Smooth muscle cell (in vitro differentiated cells): Measurements from ENCODE around the gene RAD52. TPM values are rescaled to one million over a fixed set of nuclear protein-coding genes. Genes with fewer than 3 reads are reported as not detected.

ENCODE experiments used
- DNase-seq: peaks from one replicate; lab custom pipeline; 2025; ENCODE audit not compliant: unreplicated experiment; lab: John Stamatoyannopoulos, UW
- H2AFZ ChIP-seq: fragments of 200-600 bp; sonication (generic); 2 replicates; pipeline ENCODE4 v1.6.0; 2016; ENCODE audit warnings: antibody characterized with exemption, low read depth, mild to moderate bottlenecking
- H3F3A ChIP-seq: fragments of 200-600 bp; sonication (generic); 2 replicates; pipeline ENCODE4 v1.6.0; 2017; ENCODE audit warnings: antibody characterized with exemption, low read depth
- H3K27ac ChIP-seq: fragments of 200-600 bp; sonication (generic); 2 replicates; pipeline ENCODE4 v1.5.1; 2016; ENCODE audit warnings: low read depth, mild to moderate bottlenecking
- H3K27me3 ChIP-seq: fragments of 200-600 bp; sonication (generic); 2 replicates; pipeline ENCODE4 v1.6.1; 2016; ENCODE audit warnings: low read depth, mild to moderate bottlenecking
- H3K36me3 ChIP-seq: fragments of 200-600 bp; sonication (generic); 2 replicates; pipeline ENCODE4 v1.5.1; 2016; ENCODE audit warnings: low read depth
- H3K4me1 ChIP-seq: fragments of 200-600 bp; sonication (generic); 2 replicates; pipeline ENCODE4 v1.5.1; 2016; ENCODE audit warnings: low read depth
- H3K4me2 ChIP-seq: fragments of 200-600 bp; sonication (generic); 2 replicates; pipeline ENCODE4 v1.6.0; 2016; ENCODE audit warnings: mild to moderate bottlenecking
- H3K4me3 ChIP-seq: fragments of 200-600 bp; sonication (generic); 2 replicates; pipeline ENCODE4 v1.5.1; 2016; ENCODE audit warnings: mild to moderate bottlenecking
- H3K79me2 ChIP-seq: fragments of 200-600 bp; sonication (generic); 2 replicates; pipeline ENCODE4 v1.6.0; 2016; ENCODE audit warnings: low read depth, mild to moderate bottlenecking
- H3K9ac ChIP-seq: fragments of 200-600 bp; sonication (generic); 2 replicates; pipeline ENCODE4 v1.6.0; 2016; ENCODE audit warnings: low read depth
- H3K9me3 ChIP-seq: fragments of 200-600 bp; sonication (generic); replicated peaks from 2 replicates; pipeline ENCODE4 v1.5.1; 2016; ENCODE audit warnings: low read depth
- H4K20me1 ChIP-seq: fragments of 200-600 bp; sonication (generic); 2 replicates; pipeline ENCODE4 v1.6.0; 2016; ENCODE audit warnings: low read depth
- CTCF ChIP-seq: fragments of 200-600 bp; sonication (generic); IDR thresholded peaks from 2 replicates; pipeline ENCODE4 v1.5.1; 2017; ENCODE audit warnings: borderline replicate concordance, mild to moderate bottlenecking, antibody characterized with exemption; ENCODE audit not compliant: insufficient read depth, poor library complexity, severe bottlenecking
- WGBS: methylation state at CpG from one replicate; pipeline ENCODE4 v1.1.7; 2016; ENCODE audit warnings: low lambda C conversion rate; 5-methylcytosine and 5-hydroxymethylcytosine counted together
- polyA plus RNA-seq: library from polyadenylated mRNA; unstranded; fragments of >200 nt; fragmentation: Nextera tagmentation; extraction: Ambion mirVana; gene quantifications from 2 replicates; pipeline ENCODE4 v1.2.1, GENCODE V29; 2016
- total RNA-seq: library from RNA; depleted of rRNA; stranded (reverse); fragments of >200 nt; gene quantifications from 2 replicates; pipeline ENCODE4 v1.2.3, GENCODE V29; 2014

Gene RAD52
- total and polyA plus RNA-seq, 2 experiments from 2014 or later: 2.8 to 15.1 TPM

GRCh38 chr12:931591-931990, 17.9 kb downstream of the RAD52 start:
- no peaks in the 10 kb centered on the region for H3F3A ChIP-seq
- no peak overlapping the region for H3K4me3 ChIP-seq
- H3K27me3 ChIP-seq: no peaks in the 10 kb centered on the region
- DNase-seq: no peak
- no peak for TF ChIP-seq CTCF
- no peaks in the 10 kb centered on the region for H3K79me2 ChIP-seq
- no peaks in the 10 kb centered on the region for H3K4me1 ChIP-seq
- no peak overlapping the region for H3K4me2 ChIP-seq
- H3K36me3 ChIP-seq: peaks cover 6% of the 10 kb centered on the region
- H2AFZ ChIP-seq: no peak overlapping the region
- H3K27ac ChIP-seq: no peak overlapping the region
- WGBS: 80% methylated on average over 4 of the region's 4 CpGs
- H3K9me3 ChIP-seq: no peaks in the 10 kb centered on the region
- H4K20me1 ChIP-seq: peaks cover 5% of the 10 kb centered on the region
- no peak overlapping the region for H3K9ac ChIP-seq

GRCh38 chr12:931060-931459, 18.4 kb downstream of the RAD52 start:
- H3K27me3 ChIP-seq: no peaks in the 10 kb centered on the region
- WGBS: 97% methylated on average over 5 of the region's 5 CpGs
- H3K9ac ChIP-seq: no peak overlapping the region
- TF ChIP-seq CTCF: no peak
- H3K9me3 ChIP-seq: no peaks in the 10 kb centered on the region
- no peak overlapping the region for H3K4me3 ChIP-seq
- DNase-seq: no peak
- H3K27ac ChIP-seq: no peak overlapping the region
- no peaks in the 10 kb centered on the region for H3K79me2 ChIP-seq
- H4K20me1 ChIP-seq: peaks cover 5% of the 10 kb centered on the region
- H3K4me2 ChIP-seq: no peak overlapping the region
- peaks cover 6% of the 10 kb centered on the region for H3K36me3 ChIP-seq
- H3K4me1 ChIP-seq: no peaks in the 10 kb centered on the region
- no peak overlapping the region for H2AFZ ChIP-seq
- no peaks in the 10 kb centered on the region for H3F3A ChIP-seq

GRCh38 chr12:926641-927040, 22.9 kb downstream of the RAD52 start:
- Histone ChIP-seq H3F3A (no peaks in the 10 kb centered on the region), H3K9ac (no peak overlapping the region), H3K79me2 (no peaks in the 10 kb centered on the region), H3K9me3 (no peaks in the 10 kb centered on the region), H3K4me1 (no peaks in the 10 kb centered on the region), H3K27ac (no peak overlapping the region), H3K27me3 (no peaks in the 10 kb centered on the region), H3K36me3 (peaks cover 6% of the 10 kb centered on the region), H4K20me1 (no peaks in the 10 kb centered on the region), H2AFZ (no peak overlapping the region), H3K4me2 (no peak overlapping the region), H3K4me3 (no peak overlapping the region)
- DNase-seq: no peak
- no peak for TF ChIP-seq CTCF
- WGBS: 91% methylated on average over 12 of the region's 12 CpGs

- Histone ChIP-seq H4K20me1 (no peaks in the 10 kb centered on the region), H3K4me2 (no peak overlapping the region), H3K27ac (no peak overlapping the region), H3F3A (no peaks in the 10 kb centered on the region), H3K9me3 (no peaks in the 10 kb centered on the region), H3K27me3 (no peaks in the 10 kb centered on the region), H3K4me1 (no peaks in the 10 kb centered on the region), H3K4me3 (no peak overlapping the region), H3K36me3 (no peaks in the 10 kb centered on the region), H3K79me2 (no peaks in the 10 kb centered on the region), H3K9ac (no peak overlapping the region), H2AFZ (no peak overlapping the region)
- no peak for DNase-seq
- WGBS: 95% methylated on average over 2 of the region's 2 CpGs
- no peak for TF ChIP-seq CTCF
These were observed 27.2 kb downstream of the RAD52 start for GRCh38 chr12:922285-922684.
